HT-29 (cell line): ENCODE results near the gene ARHGEF19. TPM values are rescaled to one million over a fixed set of nuclear protein-coding genes. Genes with fewer than 3 reads are reported as not detected.
A peak's percentile ranks its signal among the peaks of the same experiment; 100 is the strongest.
"Not testable (repeated sequence)": the region's sequence is repeated elsewhere in the genome, so short reads cannot be mapped to it uniquely, and the experiment has no call there.

Experiments
- DNase-seq: peaks from one replicate; pipeline ENCODE4 v3.0.0-alpha.2; 2015; ENCODE audit warnings: low spot score
- total RNA-seq: library from RNA; depleted of rRNA; stranded (reverse); fragments of >200 nt; shearing (Covaris generic); gene quantifications from 2 replicates; pipeline ENCODE4 v1.2.3, GENCODE V29; 2014

Gene ARHGEF19
- total RNA-seq, 1 experiment from 2014 or later: 15.9 TPM

- not testable (repeated sequence) for DNase-seq
These were observed 10.3 kb upstream of the ARHGEF19 start for GRCh38 chr1:16222716-16223115.

GRCh38 chr1:16221499-16221898, 9.0 kb upstream of the ARHGEF19 start:
- DNase-seq: no peak

GRCh38 chr1:16219968-16220500, 7.6 kb upstream of the ARHGEF19 start:
- no peak for DNase-seq

- no peak for DNase-seq
These were observed 6.2 kb upstream of the ARHGEF19 start for GRCh38 chr1:16218674-16219071.

GRCh38 chr1:16218014-16218673, 5.7 kb upstream of the ARHGEF19 start:
- DNase-seq: no peak

GRCh38 chr1:16217061-16217785, 4.8 kb upstream of the ARHGEF19 start:
- peak; percentile 98 for DNase-seq

GRCh38 chr1:16215882-16216753, 3.7 kb upstream of the ARHGEF19 start:
- DNase-seq: peak; percentile 82

- not testable (repeated sequence) for DNase-seq
These were observed 2.8 kb upstream of the ARHGEF19 start for GRCh38 chr1:16215240-16215639.

- not testable (repeated sequence) for DNase-seq
These were observed 1.1 kb upstream of the ARHGEF19 start for GRCh38 chr1:16213544-16213943.

GRCh38 chr1:16213013-16213412, 561 bp upstream of the ARHGEF19 start:
- DNase-seq: no peak

- no peak for DNase-seq
These were observed 628 bp downstream of the ARHGEF19 start for GRCh38 chr1:16211824-16212223.

- DNase-seq: no peak
These were observed 1.9 kb downstream of the ARHGEF19 start for GRCh38 chr1:16210581-16210980.

- DNase-seq: no peak
These were observed 2.5 kb downstream of the ARHGEF19 start for GRCh38 chr1:16209847-16210407.

- DNase-seq: no peak
These were observed 3.2 kb downstream of the ARHGEF19 start for GRCh38 chr1:16209132-16209846.

GRCh38 chr1:16208270-16208987, 4.0 kb downstream of the ARHGEF19 start:
- no peak for DNase-seq

- DNase-seq: no peak
These were observed 4.9 kb downstream of the ARHGEF19 start for GRCh38 chr1:16207318-16208269.

GRCh38 chr1:16206547-16207317, 5.7 kb downstream of the ARHGEF19 start:
- peak; percentile 98 for DNase-seq

GRCh38 chr1:16205891-16206546, 6.4 kb downstream of the ARHGEF19 start:
- no peak for DNase-seq
